GM21619 (cell line): Measurements from ENCODE around the gene ITSN1.
"Not testable (repeated sequence)": the region's sequence is repeated elsewhere in the genome, so short reads cannot be mapped to it uniquely, and the experiment has no call there.

Source experiments
- ATAC-seq: cut with Tn5 transposase; IDR thresholded peaks from one replicate; pipeline ENCODE4 v1.9.1; 2021; ENCODE audit not compliant: unreplicated experiment

ITSN1 gene

DNA sequence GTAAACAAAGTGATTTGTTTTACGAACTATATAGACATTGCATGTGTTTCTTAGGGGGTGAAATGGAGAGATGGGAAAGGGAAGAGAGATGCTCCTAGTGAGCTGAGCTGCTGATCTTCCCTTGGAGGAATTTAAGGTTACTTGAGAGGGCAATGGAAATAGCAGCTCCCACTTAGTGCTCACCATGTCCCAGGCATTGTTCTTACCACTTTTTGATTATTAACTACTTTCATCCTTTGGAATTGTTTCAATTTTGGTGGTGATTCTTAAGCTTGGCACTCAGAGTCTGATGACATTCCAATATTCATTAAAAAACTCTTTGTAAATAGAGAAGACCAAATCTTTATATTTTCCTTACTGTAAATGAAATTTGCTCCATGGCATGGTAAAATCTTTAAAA lies 124.9 kb downstream of the ITSN1 start:
- ATAC-seq = no peak

DNA sequence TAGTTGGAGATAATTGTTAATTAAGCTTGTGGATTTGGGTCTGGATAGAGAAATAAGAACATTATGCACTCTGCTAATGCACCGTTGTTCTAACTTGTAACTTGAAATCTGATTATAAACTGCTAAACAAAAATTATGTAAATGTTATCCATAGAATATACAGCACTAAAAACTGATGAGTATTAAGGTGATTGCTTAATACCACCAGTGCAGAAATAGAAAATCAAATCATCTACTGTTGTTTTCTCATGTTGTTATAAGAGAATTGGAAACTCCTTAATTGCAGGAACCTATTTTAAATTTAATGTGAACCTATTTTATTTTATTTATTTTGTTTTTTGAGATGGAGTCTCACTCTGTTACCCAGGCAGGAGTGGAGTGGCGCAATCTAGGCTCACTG lies 125.7 kb downstream of the ITSN1 start:
- no peak for ATAC-seq

DNA sequence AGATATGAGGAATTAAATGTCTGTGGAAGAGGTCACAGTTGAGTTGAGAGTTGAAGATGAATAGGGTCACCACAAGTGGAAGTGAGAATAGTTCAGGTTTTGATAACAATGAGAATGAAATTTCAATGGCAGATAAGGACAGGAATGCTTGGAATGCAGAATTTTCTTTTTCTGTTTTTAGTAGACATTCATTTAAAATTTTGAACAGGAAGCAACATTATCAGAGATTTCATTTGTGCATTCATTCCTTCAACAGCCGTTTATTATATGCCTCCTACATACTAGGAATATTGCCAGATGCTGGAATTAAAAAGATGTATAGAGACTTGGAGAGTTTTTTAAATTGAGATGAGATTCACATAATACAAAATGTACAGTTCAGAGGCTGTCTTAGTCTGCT lies 126.8 kb downstream of the ITSN1 start:
- ATAC-seq = no peak

DNA sequence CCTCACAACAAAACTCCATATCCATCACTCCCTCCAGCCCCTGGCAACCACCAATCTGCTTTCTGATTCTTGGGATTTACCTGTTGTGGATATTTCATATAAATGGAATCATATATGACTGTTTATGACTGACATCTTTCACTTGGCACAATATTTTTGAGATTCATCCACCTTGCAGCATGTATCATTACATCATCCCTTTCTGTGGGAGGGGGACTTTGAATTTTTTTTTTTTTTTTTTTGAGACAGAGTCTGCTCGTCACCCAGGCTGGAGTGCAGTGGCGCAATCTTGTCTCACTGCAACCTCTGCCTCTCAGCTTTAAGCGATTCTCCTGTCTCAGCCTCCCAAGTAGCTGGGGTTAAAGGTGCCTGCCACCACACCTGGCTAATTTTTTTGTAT lies 128.2 kb downstream of the ITSN1 start:
- ATAC-seq = no peak

DNA sequence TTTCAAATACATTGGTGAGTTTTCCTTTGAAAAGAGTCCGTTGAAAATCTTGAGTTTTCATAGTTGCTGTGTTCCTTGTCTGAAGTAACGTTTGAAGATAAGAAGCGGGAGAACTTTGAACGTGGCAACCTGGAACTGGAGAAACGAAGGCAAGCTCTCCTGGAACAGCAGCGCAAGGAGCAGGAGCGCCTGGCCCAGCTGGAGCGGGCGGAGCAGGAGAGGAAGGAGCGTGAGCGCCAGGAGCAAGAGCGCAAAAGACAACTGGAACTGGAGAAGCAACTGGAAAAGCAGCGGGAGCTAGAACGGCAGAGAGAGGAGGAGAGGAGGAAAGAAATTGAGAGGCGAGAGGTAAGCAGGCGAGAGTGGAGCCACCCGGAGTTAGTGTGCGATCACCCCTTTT lies 129.7 kb downstream of the ITSN1 start:
- no peak for ATAC-seq

DNA sequence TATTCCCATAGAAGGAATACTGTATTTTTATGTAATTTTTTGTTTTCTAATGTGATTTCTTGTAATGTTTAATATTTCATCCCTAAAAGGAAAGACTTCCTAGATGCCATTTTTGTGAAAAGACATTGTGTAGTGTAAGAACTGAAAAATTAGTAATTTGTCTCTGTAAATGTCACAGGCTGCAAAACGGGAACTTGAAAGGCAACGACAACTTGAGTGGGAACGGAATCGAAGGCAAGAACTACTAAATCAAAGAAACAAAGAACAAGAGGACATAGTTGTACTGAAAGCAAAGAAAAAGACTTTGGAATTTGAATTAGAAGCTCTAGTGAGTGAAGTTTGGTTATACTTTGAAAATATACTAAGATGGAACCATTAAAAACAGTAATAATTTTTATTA lies 132.2 kb downstream of the ITSN1 start:
- no peak for ATAC-seq

DNA sequence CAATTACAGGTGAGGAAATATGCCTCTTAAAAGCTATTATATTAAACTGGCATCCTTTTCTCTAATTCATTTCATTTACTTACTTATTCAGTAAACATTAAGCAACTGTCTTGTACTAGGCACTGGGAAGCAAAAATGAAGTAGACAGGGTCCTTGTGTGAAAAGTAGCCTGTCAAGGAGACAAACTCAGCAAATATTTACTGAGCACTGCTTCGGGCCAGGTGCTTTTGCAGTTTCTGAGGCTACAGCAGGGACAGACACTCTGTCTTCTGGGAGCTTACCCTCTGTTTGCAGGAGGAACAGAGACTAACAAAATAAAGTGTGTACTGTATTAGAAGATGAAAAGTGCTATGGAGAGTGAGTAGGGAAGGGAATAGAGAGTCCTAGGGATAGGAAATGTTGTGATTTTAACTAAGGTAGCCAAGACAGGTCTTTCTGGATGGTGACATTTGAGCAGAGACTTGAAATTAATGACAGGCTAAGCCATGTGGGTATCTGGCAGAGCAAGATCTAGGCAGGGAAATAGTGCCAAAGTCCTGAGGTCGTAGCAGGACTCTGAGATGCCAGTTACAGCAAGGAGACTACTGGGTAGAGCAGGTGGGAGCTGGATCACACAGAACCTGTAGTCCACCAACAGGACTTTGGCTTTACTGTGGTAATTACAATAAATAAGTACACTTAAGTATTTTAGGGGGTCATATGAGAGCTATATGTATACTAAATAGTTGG lies 133.0 kb downstream of the ITSN1 start:
- ATAC-seq = no peak

DNA sequence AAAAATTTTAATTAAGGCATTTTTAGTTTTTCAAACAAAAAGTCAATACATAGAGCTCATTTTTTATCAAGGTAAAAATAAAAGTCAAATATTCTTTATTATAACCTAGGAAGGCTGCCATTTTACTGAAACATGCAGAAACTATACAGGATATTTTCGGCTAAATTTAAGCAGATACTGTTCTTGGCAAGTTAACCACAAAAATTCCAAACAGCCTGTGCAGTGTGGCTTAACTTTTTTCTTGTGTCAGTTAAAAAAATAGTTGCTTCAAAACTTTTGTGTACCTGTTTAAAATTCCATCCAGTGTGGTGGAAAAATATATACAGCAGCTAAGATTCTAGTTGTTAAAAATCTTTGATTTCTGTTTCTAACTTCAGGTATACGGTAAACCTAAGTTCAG lies 138.3 kb downstream of the ITSN1 start:
- no peak for ATAC-seq

DNA sequence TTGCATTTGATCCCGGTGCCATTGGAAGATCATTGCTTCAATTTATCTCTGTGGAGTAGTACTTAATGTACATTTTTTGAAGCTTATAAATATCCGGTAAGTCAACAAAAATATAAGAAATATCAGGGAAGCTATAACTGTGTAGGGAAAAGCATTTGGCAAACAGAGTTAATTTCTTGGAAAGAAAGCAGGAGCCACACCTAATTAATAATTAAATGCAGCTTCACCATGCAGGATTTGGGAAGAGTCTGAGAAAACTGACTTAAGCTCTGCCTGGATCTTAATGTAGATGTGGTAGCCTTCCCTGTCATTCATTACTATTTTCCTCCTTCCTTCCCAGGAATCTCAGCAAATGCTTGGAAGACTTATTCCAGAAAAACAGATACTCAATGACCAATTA lies 138.8 kb downstream of the ITSN1 start:
- ATAC-seq = no peak

DNA sequence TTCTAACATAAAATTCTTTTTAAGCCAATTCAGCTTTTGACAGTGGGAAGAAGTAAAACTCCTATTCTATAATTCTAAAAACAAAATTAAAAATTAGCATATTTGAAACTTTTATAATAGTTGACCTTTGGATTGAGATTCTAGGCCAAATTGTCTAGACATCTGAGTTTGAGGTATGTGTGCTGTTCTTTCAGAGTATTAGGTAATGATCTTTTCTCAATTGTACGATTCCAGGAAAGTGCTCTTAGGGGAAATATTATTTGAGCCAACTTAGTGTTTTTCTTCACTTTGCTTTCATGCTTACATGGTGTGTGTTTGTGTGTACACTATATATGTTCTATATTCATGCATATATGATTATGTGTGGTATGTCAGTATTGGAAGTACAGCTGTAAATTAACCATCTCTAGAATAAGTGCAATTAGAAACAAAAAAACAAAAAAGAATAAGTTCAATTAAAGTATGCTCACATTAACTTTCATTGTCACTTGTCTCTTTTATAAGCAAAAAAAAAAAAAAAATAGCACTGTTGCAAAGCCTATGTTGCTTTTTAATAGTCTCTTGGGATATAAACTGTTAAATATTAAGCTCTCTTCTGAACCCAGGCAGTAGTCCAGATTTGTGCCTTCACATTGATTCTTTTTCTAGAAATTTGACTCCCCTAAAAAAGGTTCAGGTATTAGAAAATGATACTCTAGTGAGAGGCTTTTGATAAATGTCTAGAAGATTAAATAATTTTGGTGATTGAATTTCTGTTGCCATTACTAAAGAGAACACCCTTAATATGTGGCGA lies 141.1 kb downstream of the ITSN1 start:
- no peak for ATAC-seq

DNA sequence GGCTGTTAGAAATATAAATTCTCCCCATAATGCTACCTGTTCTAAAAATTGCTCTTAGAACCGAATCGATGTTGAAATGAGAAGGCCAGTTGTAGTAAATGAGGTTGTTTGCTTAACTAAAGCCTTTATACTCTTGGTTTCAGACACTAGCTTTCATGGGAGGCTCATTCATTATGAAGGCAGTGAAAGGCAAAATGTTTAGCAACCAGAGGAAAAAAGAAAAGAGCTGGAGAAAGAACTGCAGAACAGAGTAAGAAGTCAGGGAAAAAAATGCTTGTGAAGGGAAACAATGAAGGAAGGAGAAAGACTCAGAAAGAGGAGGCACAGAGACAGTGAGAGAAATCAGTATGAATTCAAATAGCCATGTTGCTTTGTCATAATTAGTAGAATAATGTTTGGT lies 145.1 kb downstream of the ITSN1 start:
- ATAC-seq = no peak

DNA sequence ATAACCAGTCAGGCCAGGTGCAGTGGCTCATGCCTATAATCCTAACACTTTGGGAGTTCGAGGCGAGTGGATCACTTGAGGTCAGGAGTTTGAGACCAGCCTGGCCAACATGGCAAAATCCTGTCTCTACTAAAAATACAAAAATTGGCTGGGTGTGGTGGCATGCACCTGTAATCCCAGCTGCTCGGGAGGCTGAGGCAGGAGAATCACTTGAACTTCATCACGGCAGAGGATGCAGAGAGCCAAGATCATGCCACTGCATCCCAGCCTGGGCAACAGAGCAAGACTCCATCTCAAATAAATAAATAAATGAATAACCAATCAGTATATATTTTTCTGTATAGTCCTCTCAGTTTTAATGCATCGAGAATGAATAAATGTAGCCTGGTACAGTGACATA lies 146.1 kb downstream of the ITSN1 start:
- not testable (repeated sequence) for ATAC-seq

DNA sequence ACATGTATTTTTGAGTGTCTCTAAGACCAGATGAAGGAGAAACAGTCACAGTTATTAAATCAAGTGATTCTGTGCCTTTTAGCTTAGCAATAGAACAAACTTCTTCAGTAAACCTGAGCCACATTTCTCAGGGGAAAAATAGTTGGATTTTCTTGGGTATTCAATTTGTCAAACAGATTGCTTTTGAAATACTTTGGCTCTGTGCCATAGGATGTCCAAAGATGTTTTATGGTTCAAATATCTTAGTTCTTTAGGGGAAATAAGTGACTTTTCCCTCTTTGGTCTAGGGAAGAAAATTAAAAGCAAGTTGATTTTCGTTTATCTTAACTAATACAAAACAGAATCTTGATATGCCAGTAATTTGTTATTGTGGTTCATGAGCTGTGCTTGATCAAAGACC lies 147.4 kb downstream of the ITSN1 start:
- ATAC-seq = no peak

DNA sequence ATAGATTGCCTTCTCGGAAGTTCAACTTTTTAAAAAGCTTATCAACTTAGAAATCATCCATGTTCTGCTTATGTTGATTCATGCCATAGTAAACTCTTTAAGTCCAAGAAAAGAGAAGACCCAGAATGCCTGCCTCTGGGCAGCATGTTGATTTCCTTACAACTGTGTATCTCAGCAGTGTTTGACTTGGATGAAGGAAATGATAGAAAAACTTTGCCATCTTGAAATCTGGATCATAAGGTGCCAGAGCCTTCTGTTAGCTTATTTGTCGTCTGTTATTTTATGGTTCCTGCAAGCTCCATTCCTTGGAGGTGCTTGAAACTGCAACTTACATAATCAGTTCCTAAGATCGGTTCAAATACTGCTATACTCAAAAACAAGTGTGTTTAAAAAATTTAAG lies 148.8 kb downstream of the ITSN1 start:
- no peak for ATAC-seq

DNA sequence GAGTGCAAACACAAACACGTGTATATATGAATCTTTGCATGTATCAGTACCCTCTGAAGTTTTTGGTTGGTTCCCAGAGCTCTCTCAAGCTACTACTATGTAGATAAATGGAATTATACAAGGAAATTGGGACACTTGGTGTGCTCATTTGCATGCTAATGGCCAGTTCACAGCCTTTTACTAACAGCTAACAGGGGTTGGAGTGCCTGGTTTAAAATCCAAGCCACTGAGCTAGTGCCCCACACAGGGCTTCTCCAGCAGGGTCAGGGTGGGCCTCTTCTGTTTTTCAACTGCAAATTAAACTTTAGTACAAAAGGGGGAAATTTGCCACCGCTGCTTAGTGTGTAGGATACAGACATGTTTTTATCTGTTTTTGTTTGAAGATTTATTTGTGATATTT lies 152.3 kb downstream of the ITSN1 start:
- ATAC-seq = no peak

DNA sequence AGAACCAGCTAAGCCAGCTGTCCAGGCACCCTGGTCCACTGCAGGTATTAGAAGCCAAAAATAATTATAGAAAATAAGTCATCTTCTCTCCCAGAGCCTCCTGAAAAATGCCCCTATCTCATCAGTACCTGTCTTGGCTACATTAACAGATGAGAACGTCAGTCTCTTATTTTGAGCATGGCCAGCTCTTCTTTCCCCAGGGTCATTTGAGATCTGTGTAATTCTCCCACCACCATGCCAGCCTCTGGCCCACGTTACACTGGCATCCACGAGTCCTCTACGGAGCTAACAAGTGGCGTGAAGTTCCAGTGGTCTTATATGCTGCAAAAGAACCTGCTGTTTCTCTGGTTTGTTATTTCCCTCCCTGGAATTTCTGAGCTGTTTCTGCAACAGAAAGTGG lies 155.3 kb downstream of the ITSN1 start:
- no peak for ATAC-seq

DNA sequence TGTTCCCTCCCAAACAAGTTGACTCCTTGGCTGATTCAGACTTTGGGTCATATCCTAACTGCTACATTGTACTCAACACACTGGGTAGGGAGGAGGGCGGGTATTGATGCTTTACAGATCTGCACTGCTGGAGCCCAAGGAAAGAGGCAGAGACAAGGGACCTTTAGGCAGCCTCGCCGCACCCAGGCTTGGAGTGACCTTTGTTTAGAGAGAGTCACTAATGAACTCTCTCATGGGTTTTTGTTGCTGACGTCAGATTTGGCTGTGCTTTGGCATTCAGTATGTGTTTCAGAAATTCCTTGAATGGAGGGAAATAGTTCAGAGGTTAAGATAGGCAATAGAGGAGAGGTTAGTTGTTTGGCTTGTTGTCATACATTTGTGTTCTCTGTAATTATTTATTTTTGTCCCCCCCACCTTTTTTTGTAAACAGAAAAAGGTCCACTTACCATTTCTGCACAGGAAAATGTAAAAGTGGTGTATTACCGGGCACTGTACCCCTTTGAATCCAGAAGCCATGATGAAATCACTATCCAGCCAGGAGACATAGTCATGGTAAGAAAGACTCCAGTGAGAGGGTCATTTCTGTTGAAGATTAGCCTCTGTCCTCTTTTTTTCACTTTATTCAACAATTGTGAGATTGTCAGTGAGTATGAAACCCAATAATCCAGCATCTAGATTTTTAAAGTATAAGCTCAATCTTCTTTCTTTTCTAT lies 157.2 kb downstream of the ITSN1 start:
- ATAC-seq = no peak

DNA sequence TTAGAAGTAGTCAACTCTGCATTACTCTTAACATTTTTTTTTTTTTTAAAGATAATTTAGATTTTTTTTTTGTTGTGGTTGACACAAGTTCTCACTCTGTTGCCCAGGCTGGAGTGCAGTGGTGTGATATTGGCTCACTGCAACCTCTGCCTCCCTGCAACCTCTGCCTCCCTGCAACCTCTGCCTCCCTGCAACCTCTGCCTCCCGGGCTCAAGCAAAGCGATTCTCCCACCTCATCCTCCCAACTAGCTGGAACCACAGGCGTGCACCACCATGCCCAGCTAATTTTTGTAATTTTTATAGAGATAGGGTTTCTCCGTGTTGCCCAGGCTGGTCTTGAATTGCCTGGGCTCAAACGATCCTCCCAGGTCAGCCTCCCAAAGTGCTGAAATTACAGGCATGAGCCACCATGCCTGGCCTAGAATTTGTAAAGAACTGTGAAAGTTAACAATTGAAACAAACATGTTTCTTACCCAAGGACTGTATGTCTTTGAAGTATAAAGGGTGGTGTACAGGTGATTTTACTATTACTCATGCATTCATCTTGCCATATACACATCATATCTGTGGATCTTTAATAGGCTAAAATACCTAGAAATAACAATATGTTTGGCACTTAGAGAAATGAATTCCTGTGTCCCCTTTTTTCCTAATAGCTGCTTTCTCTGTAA lies 158.6 kb downstream of the ITSN1 start:
- ATAC-seq = no peak

DNA sequence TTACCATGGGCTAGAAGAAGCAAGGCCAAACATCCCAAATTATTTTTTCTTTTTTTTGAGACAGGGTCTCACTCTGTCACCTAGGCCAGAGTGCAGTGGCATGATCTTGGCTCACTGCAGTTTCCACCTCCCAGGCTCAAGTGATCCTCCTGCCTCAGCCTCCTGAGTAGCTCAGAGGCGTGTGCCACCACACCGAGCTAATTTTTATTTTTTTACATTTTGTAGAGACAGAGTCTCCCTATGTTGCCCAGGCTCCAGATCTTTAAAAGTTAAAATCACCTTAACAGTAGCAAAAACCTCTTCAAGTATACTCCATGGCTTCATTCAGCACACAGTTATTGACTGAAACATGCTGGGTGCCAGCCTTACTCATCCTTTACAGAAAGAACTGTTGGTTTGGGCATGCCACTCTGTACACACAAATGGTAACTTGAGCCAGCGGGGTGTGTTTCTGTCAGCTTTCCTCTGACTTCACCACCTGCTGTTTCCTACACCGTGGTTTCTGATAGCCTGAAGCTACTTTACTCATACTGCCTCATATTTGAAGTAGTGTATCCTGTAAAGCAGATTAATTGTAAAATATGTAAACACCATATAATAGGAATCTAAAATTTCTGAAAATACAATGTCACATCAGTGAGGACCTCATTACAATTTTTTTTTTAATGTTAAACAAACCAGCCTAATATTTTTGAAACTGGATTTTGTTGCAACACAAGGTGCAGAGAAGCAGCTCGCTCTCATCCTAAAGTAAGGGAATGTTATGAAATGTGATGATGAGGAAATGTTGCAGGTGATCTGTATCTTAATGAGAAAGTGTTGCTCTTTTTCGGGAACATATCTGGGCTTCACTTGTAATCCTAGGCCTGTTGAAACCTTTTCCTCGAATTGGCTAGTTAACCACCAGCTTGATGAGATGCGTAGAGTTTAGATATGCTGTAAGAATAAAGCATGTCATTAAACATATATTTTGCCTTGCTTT lies 159.4 kb downstream of the ITSN1 start:
- no peak for ATAC-seq

DNA sequence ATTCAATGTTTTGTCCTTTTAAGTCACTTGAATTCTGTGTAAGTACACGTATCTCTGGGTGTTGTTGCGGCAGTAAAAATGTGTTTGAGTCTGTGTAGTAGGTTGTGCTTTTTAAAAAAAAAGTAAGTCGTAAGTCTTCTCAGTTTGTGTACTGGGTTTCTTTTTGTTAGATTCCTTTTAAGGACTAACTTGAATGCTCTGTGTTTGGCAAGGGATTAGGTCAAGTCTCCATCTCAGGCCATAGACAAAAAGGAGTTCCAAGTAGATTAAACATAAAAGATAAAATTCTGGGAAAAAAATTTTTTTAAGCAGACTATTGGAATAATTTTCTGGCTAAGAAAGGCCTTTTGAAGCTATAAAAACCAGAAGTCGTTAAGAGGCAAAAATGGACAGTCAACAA lies 160.2 kb downstream of the ITSN1 start:
- no peak for ATAC-seq
